Activated CD4-positive, alpha-beta T cell treated with anti-CD3 and anti-CD28 coated beads for 36 hours (primary cell): ENCODE measurements around the gene MFGE8. TPM values are rescaled to one million over a fixed set of nuclear protein-coding genes. Genes with fewer than 3 reads are reported as not detected.
"Not testable (repeated sequence)": the region's sequence is repeated elsewhere in the genome, so short reads cannot be mapped to it uniquely, and the experiment has no call there.

Experiments
- ATAC-seq: fragments of 200-7000 bp; cut with Tn5 transposase; one replicate; pipeline ENCODE4 v1.10.0; 2021; ENCODE audit warnings: mild to moderate bottlenecking, moderate library complexity
- CTCF ChIA-PET: fragments of 350-600 bp; sonication (Branson Sonifier 250); formaldehyde crosslinking; loops from one replicate; lab custom pipeline; 2021; ENCODE audit warnings: antibody characterized with exemption; lab: Charles Lee
- POLR2A ChIA-PET: fragments of 350-600 bp; sonication (Branson Sonifier 250); formaldehyde crosslinking; loops from one replicate; lab custom pipeline; 2021; ENCODE audit warnings: antibody characterized with exemption, inconsistent platforms; lab: Charles Lee
- DNase-seq: peaks from one replicate; pipeline ENCODE4 v3.0.0-alpha.2; 2020
- H3K27ac Mint-ChIP-seq: one replicate; pipeline ENCODE4 v1.8.0; 2021; ENCODE audit warnings: mixed read lengths
- H3K27me3 Mint-ChIP-seq: one replicate; pipeline ENCODE4 v1.8.0; 2021; ENCODE audit warnings: mixed read lengths
- H3K36me3 Mint-ChIP-seq: one replicate; pipeline ENCODE4 v1.8.0; 2021; ENCODE audit warnings: low read depth, mixed read lengths
- H3K4me1 Mint-ChIP-seq: one replicate; pipeline ENCODE4 v1.8.0; 2021; ENCODE audit warnings: mixed read lengths
- H3K4me3 Mint-ChIP-seq: one replicate; pipeline ENCODE4 v1.8.0; 2021; ENCODE audit warnings: mild to moderate bottlenecking, moderate library complexity, mixed read lengths
- H3K9me3 Mint-ChIP-seq: one replicate; pipeline ENCODE4 v1.8.0; 2021; ENCODE audit warnings: low read depth, mixed read lengths
- intact Hi-C, 2 experiments: fragments of 100-400 bp; cut with DNase I in 1 of 2; cut with micrococcal nuclease in 1 of 2; formaldehyde crosslinking; loops; one replicate each; pipeline versions ENCODE4 v1.14.2 to v1.15.1; 2022 to 2024; cut with DNase I, micrococcal nuclease
- total RNA-seq, 2 experiments: library from RNA; stranded (reverse); gene quantifications; one replicate each; pipeline ENCODE4 v1.2.3, GENCODE V29; 2021

Gene MFGE8
- total RNA-seq, 2 experiments from 2014 or later, result 17.0 to 18.6 TPM

DNA sequence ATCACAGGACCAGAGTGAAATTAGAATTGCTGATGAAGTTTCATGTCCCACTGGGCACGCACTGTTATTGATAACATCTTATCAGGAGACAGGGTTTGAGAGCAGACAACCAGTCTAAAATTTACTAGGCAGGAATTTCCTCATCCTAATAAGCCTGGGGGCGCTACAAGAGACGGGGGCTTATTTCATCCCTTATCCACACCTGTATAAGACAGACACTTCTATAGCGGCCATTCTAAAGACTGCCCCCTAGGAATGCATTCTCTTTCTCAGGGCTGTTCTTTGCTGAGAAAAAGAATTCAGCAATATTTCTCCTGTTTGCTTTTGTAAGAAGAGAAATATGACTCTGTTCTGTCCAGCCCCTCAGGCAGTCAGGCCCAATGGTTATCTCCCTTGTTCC lies 21.3 kb upstream of the MFGE8 start:
- H3K36me3 Mint-ChIP-seq, H3K4me3 Mint-ChIP-seq, H3K9me3 Mint-ChIP-seq, DNase-seq, H3K27ac Mint-ChIP-seq, H3K27me3 Mint-ChIP-seq, H3K4me1 Mint-ChIP-seq, ATAC-seq, intact Hi-C loops, POLR2A ChIA-PET: not testable (repeated sequence)
- CTCF ChIA-PET, result interaction anchor here (0.7 kb wide), 1 partner anchor 249 kb away, joined by 3 read pairs; no protein-coding TSS in a partner anchor

DNA sequence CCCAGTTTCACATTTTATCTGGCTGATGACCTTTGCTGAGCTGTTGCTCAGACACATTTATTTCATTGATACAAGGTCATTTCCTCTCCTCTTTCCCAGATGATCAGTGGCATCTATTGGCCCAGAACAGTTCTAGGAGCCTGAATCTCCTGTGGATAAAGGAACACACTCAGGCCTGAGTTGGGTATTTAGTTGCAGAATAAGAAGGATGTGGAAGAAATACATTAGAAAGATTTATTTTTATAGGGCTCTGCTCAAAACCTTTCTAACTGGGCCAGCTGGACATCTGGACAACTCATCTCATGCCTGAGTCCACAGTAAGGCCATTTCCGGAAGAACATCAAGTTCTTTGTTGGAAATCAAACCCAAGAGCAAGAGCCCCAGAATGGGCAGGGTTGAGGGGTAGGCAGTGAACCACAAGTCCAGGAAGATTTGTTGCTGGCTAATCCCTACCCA lies 19.7 kb upstream of the MFGE8 start:
- ChIA-PET CTCF (no interaction called here), POLR2A (no interaction called here)
- no peaks in the 10 kb centered on the region for H3K36me3 Mint-ChIP-seq
- no peaks in the 10 kb centered on the region for H3K4me1 Mint-ChIP-seq
- H3K27me3 Mint-ChIP-seq, result no peaks in the 10 kb centered on the region
- H3K4me3 Mint-ChIP-seq, result no peak overlapping the region
- peaks cover 7% of the 10 kb centered on the region for H3K9me3 Mint-ChIP-seq
- intact Hi-C loops, result no loop called here
- no peak overlapping the region for H3K27ac Mint-ChIP-seq
- DNase-seq (no peak), ATAC-seq (no peak)

GRCh38 chr15:88932271-88932874 lies 19.2 kb upstream of the MFGE8 start:
- ChIA-PET CTCF (no interaction called here), POLR2A (no interaction called here)
- Mint-ChIP-seq H3K9me3 (peaks cover 8% of the 10 kb centered on the region), H3K27me3 (no peaks in the 10 kb centered on the region), H3K36me3 (no peaks in the 10 kb centered on the region), H3K27ac (no peak overlapping the region), H3K4me1 (no peaks in the 10 kb centered on the region), H3K4me3 (no peak overlapping the region)
- no peak for DNase-seq
- no peak for ATAC-seq
- intact Hi-C loops, result no loop called here

DNA sequence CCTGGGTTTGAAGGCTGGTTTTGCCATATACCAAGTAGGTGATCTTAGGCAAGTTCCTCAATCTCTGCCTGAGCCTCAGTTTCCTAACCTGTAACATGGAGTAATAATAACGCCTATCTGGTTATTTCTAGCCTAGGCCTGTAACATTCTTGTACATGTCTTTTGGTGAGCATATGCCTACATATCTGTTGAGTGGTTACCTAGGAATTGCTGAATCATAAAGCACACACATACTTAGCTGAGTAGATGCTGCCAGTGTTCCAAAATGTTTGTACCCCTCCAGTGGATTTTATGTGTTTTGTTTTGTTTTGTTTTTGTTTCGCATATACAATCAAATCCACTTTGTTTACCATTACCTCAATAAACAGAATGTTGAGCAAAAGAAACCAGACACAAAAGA lies 17.4 kb upstream of the MFGE8 start:
- DNase-seq, result no peak
- Mint-ChIP-seq H3K36me3 (no peaks in the 10 kb centered on the region), H3K27ac (no peak overlapping the region), H3K4me3 (no peak overlapping the region), H3K9me3 (peaks cover 8% of the 10 kb centered on the region), H3K4me1 (no peaks in the 10 kb centered on the region), H3K27me3 (no peaks in the 10 kb centered on the region)
- ChIA-PET CTCF (interaction anchor here (1.3 kb wide), 1 partner anchor 26 kb away, joined by 4 read pairs; no protein-coding TSS in a partner anchor), POLR2A (no interaction called here)
- intact Hi-C loops, result no loop called here
- ATAC-seq, result no peak

DNA sequence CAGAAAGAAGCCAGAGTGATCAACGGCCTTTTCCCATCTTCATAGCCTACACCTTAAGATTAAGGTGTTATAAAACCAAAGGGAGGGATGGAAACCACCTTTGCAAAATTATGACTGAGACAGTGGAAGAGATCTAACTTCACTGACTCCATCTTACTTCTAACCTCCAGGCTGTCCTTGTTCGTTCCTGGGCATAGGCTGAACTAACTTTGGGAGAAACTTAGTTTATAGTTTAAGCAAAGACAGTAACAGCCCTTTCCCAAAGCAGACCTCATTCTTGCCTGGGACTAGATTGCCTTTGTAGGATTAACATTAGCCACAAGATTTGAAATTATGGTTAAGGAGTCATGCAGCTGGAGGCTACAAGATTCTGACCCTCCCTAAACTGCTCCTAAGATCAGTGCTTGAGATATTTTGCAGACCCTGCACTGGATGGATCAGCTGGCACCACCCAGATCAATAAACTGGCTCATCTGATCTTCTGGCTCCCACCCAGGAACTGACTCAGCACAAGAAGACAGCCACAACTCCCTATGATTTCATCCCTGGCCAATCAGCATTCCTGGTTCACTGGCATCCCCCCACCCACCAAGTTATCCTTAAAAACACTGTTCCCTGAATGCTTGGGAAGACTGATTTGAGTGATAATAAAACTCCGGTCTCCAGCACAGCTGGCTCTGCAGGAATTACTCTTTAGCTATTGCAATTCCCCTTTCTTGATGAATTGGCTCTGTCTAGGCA lies 16.3 kb upstream of the MFGE8 start:
- H3K27me3 Mint-ChIP-seq, H3K4me1 Mint-ChIP-seq, POLR2A ChIA-PET, H3K36me3 Mint-ChIP-seq, H3K9me3 Mint-ChIP-seq, intact Hi-C loops, H3K27ac Mint-ChIP-seq, H3K4me3 Mint-ChIP-seq, DNase-seq, ATAC-seq, CTCF ChIA-PET: not testable (repeated sequence)

GRCh38 chr15:88928192-88928591 lies 15.0 kb upstream of the MFGE8 start:
- H3K9me3 Mint-ChIP-seq, H3K4me3 Mint-ChIP-seq, H3K27ac Mint-ChIP-seq, ATAC-seq, POLR2A ChIA-PET, intact Hi-C loops, CTCF ChIA-PET, H3K27me3 Mint-ChIP-seq, H3K36me3 Mint-ChIP-seq, DNase-seq, H3K4me1 Mint-ChIP-seq: not testable (repeated sequence)

DNA sequence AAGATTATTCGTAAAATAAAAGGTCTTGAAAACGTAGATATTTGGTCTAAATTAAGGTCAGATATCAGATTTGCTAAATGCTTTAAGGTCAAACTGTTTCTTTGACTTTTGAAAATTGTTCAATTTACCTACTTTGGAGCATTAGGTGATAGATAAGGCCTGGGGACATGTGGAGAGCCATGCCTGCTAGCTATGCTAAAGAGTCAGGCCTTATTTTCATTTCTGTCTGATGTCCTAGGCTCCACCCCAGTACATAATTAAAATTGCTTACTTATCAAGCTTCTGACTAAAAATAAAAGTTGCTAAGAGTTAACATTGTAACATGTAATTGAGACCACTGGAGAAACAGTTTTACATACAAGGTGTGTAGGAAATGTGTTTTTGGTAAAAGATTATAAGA lies 12.5 kb upstream of the MFGE8 start:
- POLR2A ChIA-PET, intact Hi-C loops, H3K4me1 Mint-ChIP-seq, H3K9me3 Mint-ChIP-seq, ATAC-seq, DNase-seq, H3K36me3 Mint-ChIP-seq, H3K4me3 Mint-ChIP-seq, H3K27ac Mint-ChIP-seq, H3K27me3 Mint-ChIP-seq: not testable (repeated sequence)
- CTCF ChIA-PET, result interaction anchor here (1.5 kb wide), 1 partner anchor 21 kb away, joined by 4 read pairs; no protein-coding TSS in a partner anchor

GRCh38 chr15:88920892-88921435 lies 7.8 kb upstream of the MFGE8 start:
- DNase-seq, result peak; percentile 59
- ATAC-seq, result peak; percentile 78
- H3K4me1 Mint-ChIP-seq, result peaks cover 20% of the 10 kb centered on the region
- H3K27ac Mint-ChIP-seq, H3K27me3 Mint-ChIP-seq, intact Hi-C loops, H3K9me3 Mint-ChIP-seq, H3K36me3 Mint-ChIP-seq, H3K4me3 Mint-ChIP-seq: not testable (repeated sequence)
- ChIA-PET CTCF (interaction anchor here (0.7 to 1.7 kb wide), 2 partner anchors 16 to 232 kb away, joined by 4 to 8 read pairs; no protein-coding TSS in a partner anchor), POLR2A (interaction anchor here (0.6 kb wide), 1 partner anchor 133 kb away, joined by 3 read pairs; no protein-coding TSS in a partner anchor)

DNA sequence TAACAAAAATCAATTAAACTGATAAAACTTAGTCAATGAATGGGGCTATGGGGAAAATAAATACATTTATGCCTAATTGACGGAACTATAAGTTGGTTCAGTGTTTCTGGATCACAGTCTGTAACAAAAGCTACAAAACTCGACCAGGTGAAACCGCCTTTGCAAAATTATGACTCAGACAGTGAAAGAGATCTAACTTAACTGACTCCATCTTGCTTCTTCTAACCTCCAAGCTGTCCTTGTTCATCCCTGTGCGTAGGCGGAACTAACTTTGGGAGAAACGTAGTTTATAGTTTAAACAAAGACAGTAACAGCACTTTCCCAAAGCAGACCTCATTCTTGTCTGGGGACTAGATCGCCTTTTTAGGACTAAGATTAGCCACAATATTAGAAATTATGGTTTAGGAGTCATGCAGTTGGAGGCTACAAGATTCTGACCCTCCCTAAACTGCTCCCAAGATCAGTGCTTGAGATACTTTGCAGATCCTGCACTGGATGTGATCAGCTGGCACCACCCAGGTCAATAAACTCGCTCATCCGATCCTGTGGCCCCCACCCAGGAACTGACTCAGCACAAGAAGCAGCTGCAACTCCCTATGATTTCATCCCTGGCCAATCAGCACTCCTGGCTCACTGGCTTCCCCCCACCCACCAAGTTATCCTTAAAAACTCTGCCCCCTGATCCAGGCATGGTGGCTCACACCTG lies 7.2 kb upstream of the MFGE8 start:
- Mint-ChIP-seq H3K27ac (no peak overlapping the region), H3K27me3 (peaks cover 4% of the 10 kb centered on the region), H3K9me3 (no peaks in the 10 kb centered on the region), H3K4me3 (no peak overlapping the region), H3K36me3 (no peaks in the 10 kb centered on the region), H3K4me1 (peaks cover 20% of the 10 kb centered on the region)
- ChIA-PET CTCF (interaction anchor here (1.7 kb wide), 1 partner anchor 15 kb away, joined by 8 read pairs; no protein-coding TSS in a partner anchor), POLR2A (interaction anchor here (0.6 kb wide), 1 partner anchor 134 kb away, joined by 3 read pairs; no protein-coding TSS in a partner anchor)
- ATAC-seq, result no peak
- no peak for DNase-seq
- intact Hi-C loops, result no loop called here

DNA sequence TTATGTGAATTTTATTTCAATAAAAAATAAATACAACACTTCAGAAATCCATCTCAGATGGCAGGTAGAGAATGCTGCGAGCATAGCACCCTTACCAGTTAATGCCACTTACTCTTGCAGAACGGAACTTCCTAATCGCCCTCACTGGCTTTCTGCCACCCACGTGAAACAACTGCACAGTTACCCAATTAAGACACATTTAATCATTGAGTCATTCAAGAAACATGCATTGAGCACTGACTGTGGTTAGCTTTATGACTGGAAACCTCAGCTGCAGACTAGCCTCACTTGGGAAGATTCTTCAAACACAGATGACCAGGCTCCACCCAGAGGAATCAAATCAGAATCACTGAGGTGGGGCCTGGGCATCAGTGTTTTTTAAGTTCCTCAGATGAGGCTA lies 5.6 kb upstream of the MFGE8 start:
- DNase-seq (peak; percentile 66), ATAC-seq (peak; percentile 84)
- H3K27me3 Mint-ChIP-seq, result peaks cover 4% of the 10 kb centered on the region
- H3K36me3 Mint-ChIP-seq, result no peaks in the 10 kb centered on the region
- no peaks in the 10 kb centered on the region for H3K9me3 Mint-ChIP-seq
- ChIA-PET POLR2A (no interaction called here), CTCF (no interaction called here)
- intact Hi-C loops, result loop anchor here in 1 of 2 experiments (10.0 kb wide), 1 partner anchor 656 kb away; the partner anchor contains the start of gene TICRR
- H3K4me3 Mint-ChIP-seq, result no peak overlapping the region
- no peak overlapping the region for H3K27ac Mint-ChIP-seq
- H3K4me1 Mint-ChIP-seq, result peaks cover 20% of the 10 kb centered on the region

- intact Hi-C loops, result loop anchor here in 1 of 2 experiments (10.0 kb wide), 1 partner anchor 657 kb away; the partner anchor contains the start of gene TICRR
- H3K27me3 Mint-ChIP-seq, result peaks cover 4% of the 10 kb centered on the region
- ChIA-PET CTCF (no interaction called here), POLR2A (no interaction called here)
- ATAC-seq, result no peak
- no peaks in the 10 kb centered on the region for H3K36me3 Mint-ChIP-seq
- no peak overlapping the region for H3K27ac Mint-ChIP-seq
- H3K4me3 Mint-ChIP-seq, result no peak overlapping the region
- DNase-seq, result no peak
- H3K9me3 Mint-ChIP-seq, result no peaks in the 10 kb centered on the region
- H3K4me1 Mint-ChIP-seq, result peaks cover 25% of the 10 kb centered on the region
Observed at GRCh38 chr15:88917760-88918159, 4.6 kb upstream of the MFGE8 start.
